ENCODE measurements around the gene TCEAL3. TPM values are rescaled to one million over a fixed set of nuclear protein-coding genes. Genes with fewer than 3 reads are reported as not detected.
"Not testable (repeated sequence)": the region's sequence is repeated elsewhere in the genome, so short reads cannot be mapped to it uniquely, and the experiment has no call there.

The TCEAL3 gene, protein sequence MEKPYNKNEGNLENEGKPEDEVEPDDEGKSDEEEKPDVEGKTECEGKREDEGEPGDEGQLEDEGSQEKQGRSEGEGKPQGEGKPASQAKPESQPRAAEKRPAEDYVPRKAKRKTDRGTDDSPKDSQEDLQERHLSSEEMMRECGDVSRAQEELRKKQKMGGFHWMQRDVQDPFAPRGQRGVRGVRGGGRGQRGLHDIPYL
- total RNA-seq: 34.2 TPM

DNA sequence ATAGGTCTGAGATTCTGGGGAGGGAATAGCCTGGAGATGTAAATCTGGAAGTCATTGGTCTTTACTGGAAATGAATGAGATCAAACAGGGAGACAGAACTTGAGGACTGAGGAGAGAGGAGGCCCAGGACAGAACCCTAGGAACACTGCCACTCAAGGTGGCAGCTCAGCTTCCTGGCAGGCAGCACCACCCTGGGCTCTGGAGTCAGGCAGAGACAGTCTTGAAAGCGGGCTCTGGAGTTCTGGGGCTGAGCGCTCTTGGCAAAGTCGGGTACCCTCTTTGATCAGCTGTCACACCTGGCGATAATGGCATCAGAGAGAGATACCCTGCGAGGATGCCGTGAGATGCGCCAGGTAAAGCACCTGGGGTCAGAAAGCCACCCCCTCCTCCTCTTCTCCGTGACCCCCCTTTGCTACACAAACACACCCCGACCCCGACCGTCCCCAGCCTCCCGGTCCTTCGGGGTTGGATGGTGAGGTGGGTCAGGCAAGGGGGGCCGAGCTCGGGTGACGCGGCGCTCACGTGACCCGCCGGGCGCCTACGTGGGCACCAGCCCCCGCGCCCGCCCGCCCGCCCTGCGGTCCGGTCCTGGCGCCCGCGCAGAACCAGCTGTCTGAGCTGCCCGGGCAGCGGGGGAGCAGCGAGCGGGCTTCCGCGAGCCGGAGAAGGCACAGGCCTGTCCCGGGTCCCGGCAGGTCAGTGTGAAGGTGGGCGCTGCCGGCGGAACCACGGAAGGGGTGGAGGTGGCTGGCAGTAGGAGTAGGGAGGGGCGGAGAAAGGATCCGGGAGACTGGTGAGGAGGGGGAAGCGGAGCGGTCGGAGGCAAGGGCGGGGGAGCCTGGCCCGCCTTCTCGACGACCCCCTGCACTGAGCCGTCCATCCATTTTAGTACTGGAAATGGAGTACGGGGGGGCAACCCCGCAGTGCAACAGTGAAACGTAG, at the start of gene TCEAL3:
Gene TCEAL3, plus strand, starts transcription at position 600 of the 942 bp plus-strand sequence. CDS start 1,102 bp downstream, outside the sequence.
- DNase-seq (ENCODE audit: low spot score): peak; percentile 45

- DNase-seq (ENCODE audit: low spot score): no peak
Measured at GRCh38 chrX:103560256-103560655, 47.5 kb upstream of the TCEAL3 start.

DNA sequence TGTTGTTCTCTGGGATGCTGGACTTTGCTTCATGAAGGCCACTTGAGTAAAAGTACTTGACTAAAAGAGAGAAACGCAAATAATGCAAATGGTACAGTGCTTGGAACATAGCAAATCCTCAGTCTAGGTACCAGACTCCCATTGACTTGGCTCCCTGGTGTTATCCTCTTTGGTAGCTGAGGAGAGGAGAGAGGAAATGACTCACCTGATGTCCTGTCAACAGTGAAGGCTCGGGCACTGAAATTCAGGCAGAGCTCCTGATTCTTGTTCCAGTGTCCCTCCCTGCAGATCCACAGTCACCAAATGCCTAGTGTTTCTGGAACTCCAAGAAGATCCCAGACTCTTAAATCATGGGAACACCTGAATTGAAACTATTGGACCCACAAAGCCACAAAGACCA, 45.0 kb upstream of the TCEAL3 start:
- DNase-seq (ENCODE audit: low spot score): no peak

DNA sequence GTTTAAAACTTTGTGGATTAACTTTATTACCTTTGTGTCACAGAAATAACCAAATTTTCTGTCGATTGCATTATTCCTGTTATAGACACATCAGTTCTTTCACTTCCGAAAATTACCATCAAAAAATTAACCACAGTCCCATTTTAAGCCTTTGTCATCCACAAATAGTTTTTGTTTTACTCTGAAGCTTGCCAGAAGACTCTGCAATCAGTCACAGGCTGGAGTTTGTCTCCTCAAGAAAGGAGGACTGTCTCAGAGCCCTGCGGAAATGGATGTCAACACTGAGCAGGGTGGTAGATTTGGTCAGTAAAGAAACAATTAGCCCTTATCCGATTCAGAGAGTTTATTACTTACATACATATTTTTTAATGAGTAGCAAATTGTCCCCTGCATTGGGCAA, 42.6 kb upstream of the TCEAL3 start:
- DNase-seq (ENCODE audit: low spot score): no peak

DNA sequence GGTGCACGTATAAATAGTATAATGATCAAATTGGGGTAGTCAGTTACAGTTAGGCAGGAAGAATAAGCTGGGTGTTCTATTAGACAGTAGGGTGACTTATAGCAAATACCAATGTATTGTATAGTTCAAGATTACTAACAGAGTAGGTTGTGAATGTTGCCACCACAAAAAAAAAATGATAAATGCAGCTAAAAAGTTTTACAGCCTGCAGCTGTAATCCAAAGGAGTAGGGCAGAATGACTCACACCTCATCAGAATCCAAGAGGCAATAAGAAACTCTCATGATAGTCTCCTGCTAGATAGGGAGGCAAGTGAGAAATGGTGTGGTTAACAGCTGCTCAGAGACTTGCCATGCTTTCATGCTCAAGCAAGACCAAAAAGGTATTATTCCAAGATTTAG, 42.0 kb upstream of the TCEAL3 start:
- DNase-seq (ENCODE audit: low spot score): no peak

GRCh38 chrX:103571121-103571520, 36.6 kb upstream of the TCEAL3 start:
- no peak for DNase-seq (ENCODE audit: low spot score)

DNA sequence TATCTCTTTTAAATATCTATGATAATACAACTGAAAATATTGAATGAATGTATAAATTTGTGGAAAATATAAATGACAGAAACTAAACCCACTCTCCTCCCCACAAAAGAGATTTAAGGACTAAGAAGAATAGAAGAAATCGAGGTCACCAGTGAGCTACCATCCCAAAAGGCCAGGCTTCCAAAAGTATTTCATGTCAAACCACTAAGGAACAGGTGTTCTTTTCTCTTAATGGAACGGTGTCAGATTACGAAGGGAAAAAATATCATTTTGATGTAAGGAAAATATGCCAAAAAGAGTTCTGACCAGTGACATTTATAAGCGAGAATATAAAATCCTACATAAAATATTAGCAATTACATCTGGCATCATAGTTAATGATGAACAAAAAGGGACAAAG, 36.0 kb upstream of the TCEAL3 start:
- no peak for DNase-seq (ENCODE audit: low spot score)

GRCh38 chrX:103573202-103573601, 34.6 kb upstream of the TCEAL3 start:
- DNase-seq (ENCODE audit: low spot score): no peak

DNA sequence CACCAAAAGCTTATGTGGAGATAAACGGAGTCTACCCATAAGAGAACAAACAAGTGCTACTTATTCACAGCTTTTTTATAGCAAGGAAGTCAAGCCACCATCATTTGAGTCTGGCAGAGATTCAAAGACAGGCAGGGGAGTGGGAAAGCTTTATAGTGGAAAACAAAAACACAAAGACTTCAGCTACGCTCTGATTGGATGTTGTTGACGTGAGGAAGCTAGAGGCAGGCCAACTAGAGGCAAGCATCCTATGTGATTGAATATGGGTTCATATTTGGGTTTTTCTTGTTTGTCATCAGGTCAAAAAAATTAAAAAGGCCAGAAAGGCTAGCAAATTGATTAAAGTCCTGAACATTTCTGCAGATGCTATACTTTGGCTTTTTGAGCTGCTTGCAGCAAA, 23.2 kb upstream of the TCEAL3 start:
- DNase-seq (ENCODE audit: low spot score): no peak

- DNase-seq (ENCODE audit: low spot score): peak; percentile 57
Measured at GRCh38 chrX:103585411-103586313, 22.1 kb upstream of the TCEAL3 start, which contains the start of gene TCEAL4. TSS of gene TCEAL4 (plus strand) at chrX:103585515. CDS start at chrX:103586676, 1,161 bp downstream.

- DNase-seq (ENCODE audit: low spot score): no peak
Measured at GRCh38 chrX:103586314-103586646, 21.5 kb upstream of the TCEAL3 start.

DNA sequence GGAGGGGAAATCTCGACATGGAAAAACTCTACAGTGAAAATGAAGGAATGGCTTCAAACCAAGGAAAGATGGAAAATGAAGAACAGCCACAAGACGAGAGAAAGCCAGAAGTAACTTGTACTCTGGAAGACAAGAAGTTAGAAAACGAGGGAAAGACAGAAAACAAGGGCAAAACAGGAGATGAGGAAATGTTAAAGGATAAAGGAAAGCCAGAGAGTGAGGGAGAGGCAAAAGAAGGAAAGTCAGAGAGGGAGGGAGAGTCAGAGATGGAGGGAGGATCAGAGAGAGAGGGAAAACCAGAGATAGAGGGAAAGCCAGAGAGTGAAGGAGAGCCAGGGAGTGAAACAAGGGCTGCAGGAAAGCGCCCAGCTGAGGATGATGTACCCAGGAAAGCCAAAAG, 21.1 kb upstream of the TCEAL3 start:
- DNase-seq (ENCODE audit: low spot score): no peak

GRCh38 chrX:103592295-103592694, 15.5 kb upstream of the TCEAL3 start:
- DNase-seq (ENCODE audit: low spot score): not testable (repeated sequence)

DNA sequence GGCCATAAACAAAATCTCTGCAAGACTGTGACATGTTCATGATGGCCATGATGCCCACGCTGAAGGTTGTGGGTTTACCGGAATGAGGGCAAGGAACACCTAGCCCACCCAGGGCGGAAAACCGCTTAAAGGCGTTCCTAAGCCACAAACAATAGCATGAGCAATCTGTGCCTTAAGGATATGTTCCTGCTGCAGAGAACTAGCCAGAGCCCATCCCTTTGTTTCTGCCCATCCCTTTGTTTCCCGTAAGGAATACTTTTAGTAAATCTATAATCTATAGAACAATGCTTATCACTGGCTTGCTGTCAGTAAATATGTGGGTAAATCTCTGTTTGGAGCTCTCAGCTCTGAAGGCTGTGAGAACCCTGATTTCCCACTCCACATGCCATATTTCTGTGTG, 12.6 kb upstream of the TCEAL3 start:
- DNase-seq (ENCODE audit: low spot score): not testable (repeated sequence)

DNA sequence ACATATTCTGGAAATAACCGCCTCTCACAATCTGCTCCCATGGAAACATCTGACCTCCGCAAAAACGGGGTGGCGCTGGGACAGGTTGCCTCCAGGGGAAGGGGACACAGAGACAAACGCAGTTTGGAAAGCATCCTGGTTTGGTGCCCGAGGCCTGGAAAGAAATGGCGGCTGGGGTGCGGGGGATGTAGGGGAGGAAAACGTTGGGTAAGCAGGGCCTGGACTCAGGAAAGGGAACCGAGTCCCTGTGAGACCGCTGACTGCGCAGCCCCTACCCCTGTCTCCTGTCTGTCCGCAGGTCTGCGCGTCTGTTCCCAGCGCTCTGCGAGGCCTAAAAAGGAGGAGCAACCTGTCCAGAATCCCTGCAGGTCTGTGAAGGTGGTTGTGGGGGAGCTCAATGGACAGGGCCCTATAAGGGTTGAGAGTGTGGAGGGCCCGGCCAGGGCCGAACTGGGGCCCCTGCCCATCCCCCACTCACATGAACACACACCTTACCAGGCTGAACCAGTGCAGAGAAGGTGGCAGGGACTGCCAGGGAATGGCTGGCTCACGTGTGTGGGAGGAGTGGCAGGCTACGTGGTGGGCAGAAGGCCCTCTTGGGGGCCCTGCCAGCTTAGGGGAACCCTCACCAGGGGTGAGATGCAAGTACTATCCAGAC, 672 bp downstream of the TCEAL3 start:
- DNase-seq (ENCODE audit: low spot score): no peak

DNA sequence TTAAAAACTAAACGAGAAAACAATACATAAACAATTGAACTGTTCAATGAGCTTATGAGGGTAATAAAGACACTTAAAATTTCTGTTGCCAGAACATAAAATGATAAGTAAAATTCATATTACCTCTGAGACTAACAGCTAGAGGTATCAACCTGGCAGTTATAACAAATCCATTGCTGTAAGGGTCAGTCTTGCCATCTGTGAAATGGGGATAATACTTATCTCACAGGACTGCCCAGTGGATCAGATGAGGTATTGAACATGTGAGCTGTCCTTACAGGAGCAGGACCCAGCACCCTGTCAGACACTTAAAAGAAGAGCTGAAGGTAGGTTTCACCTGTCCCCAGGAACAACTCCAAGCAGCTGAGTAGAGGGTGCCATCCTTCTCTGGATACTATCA, 2.5 kb downstream of the TCEAL3 start:
- no peak for DNase-seq (ENCODE audit: low spot score)

- no peak for DNase-seq (ENCODE audit: low spot score)
Measured at GRCh38 chrX:103613362-103613890, 5.7 kb downstream of the TCEAL3 start.

DNA sequence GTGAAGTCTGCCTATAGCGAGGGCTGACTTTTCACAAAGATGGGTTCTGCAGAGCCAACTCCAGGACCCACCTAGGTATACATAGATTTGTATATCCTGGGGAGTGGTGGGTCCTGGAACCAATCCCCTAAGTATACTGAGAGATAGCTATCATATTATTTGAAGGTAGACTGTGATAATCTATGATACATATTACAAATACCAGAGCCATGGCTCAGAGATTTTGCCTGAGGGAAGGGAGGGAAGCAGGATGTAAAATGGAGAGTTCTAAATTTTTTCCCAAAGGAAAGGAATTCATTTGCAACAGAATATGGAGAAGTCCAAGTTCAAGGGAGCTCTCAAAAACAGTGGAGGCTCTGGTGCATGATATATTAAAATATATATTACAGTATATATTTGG, 7.2 kb downstream of the TCEAL3 start:
- no peak for DNase-seq (ENCODE audit: low spot score)

GRCh38 chrX:103615781-103616371, 8.1 kb downstream of the TCEAL3 start:
- no peak for DNase-seq (ENCODE audit: low spot score)

DNA sequence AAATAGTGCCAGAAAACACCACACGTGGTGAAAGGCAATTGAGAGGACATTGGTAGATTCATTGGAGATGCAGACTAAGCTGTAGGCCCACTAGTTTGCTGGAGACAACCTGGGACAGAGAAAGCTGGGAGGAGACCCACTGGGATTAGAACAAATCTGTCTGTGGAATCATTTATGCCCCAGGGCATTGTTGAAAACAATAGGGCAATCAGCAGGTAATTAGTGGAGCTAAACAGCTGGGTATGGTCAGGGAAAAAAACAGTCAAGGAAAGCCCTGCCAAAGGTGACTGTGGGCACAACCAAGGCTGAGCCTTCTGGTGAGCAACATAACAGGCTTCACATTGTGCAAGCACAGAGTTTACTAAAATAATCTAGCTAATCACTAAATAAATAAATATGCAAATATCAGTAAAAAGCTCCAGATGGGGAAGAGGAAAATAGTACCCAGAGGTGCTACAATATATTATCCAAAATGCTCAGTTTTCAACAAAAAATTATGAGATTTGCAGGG, 9.0 kb downstream of the TCEAL3 start:
- DNase-seq (ENCODE audit: low spot score): no peak

- no peak for DNase-seq (ENCODE audit: low spot score)
Measured at GRCh38 chrX:103624111-103624510, 16.3 kb downstream of the TCEAL3 start.
